ENCODE results near the gene C20orf141.

The C20orf141 gene

DNA sequence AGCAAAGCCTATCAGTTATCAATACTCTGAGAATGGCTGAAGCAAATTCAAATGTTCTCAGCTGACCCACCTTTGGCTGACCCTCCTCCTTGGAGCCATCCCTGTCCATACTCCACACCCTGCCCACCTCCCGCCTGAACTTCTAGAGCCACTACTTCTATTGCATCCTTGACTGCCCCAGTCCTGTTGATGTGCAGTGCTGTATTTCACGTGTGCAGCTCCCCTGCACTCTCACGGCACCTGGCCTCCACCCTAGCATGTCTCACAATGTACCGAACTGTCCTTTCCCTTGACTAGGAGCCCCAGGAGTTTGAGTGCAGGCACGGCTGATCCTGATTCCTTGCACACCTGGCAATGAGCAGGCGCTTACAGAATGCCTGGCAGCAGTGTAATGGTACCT is 21.3 kb upstream of the C20orf141 start:
- Histone ChIP-seq H3K36me3 (ENCODE audit: insufficient read depth, low read length) (no peaks in the 10 kb centered on the region), H4K20me1 (ENCODE audit: insufficient read depth, low read length) (no peaks in the 10 kb centered on the region), H3K4me2 (ENCODE audit: low read length) (no peak overlapping the region), H3K9ac (ENCODE audit: low read length) (no peak overlapping the region), H3K4me1 (ENCODE audit: insufficient read depth, low read length, severe bottlenecking) (no peaks in the 10 kb centered on the region), H3F3A (ENCODE audit: insufficient read depth, low read length) (no peaks in the 10 kb centered on the region), H2AFZ (ENCODE audit: low read length) (no peak overlapping the region), H3K4me3 (ENCODE audit: low read depth, low read length, poor library complexity, severe bottlenecking) (no peak overlapping the region), H3K9me3 (ENCODE audit: low read length) (no peaks in the 10 kb centered on the region), H3K9me2 (ENCODE audit: low read depth, low read length) (no peaks in the 10 kb centered on the region), H3K79me2 (ENCODE audit: insufficient read depth, low read length) (no peaks in the 10 kb centered on the region), H3K27ac (ENCODE audit: low read depth, low read length, poor library complexity, severe bottlenecking) (no peak overlapping the region), H3K27me3 (ENCODE audit: insufficient read depth, low read length) (peaks cover 9% of the 10 kb centered on the region; the same call in 1 of the 2 replicates)
- no peak for TF ChIP-seq EZH2 (IDR thresholded peaks at IDR 0.05; ENCODE audit: borderline replicate concordance, low read length)
- TF ChIP-seq, protein P1, sequence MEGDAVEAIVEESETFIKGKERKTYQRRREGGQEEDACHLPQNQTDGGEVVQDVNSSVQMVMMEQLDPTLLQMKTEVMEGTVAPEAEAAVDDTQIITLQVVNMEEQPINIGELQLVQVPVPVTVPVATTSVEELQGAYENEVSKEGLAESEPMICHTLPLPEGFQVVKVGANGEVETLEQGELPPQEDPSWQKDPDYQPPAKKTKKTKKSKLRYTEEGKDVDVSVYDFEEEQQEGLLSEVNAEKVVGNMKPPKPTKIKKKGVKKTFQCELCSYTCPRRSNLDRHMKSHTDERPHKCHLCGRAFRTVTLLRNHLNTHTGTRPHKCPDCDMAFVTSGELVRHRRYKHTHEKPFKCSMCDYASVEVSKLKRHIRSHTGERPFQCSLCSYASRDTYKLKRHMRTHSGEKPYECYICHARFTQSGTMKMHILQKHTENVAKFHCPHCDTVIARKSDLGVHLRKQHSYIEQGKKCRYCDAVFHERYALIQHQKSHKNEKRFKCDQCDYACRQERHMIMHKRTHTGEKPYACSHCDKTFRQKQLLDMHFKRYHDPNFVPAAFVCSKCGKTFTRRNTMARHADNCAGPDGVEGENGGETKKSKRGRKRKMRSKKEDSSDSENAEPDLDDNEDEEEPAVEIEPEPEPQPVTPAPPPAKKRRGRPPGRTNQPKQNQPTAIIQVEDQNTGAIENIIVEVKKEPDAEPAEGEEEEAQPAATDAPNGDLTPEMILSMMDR (IDR thresholded peaks at IDR 0.05; ENCODE audit: low read length) = no peak

DNA sequence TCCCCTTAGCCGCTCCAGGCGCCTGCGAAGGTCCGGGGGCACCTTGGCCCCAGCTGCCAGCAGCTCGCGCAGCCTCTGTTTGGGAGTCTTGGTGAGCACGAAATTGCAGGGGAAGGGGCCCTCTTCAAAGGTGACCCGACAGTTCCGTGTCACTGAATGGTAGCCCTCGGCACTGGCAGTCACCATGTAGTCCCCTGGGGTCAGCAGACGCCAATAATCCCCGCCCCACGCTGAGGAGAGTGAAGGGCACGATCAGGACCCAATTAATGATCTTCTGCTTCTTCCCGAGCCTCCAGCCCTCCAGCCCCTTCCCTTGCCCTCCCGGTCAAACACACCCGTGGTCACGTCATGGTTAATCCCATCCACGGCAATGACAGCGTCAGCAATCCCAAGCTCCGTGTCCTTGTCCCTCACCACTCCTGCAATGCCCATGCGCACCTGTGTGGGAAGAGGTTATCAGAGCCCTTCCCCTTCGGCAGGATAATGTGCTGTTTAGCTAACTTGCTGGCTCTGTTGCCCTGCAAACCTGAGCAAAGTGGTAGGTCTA is 20.5 kb upstream of the C20orf141 start:
- Histone ChIP-seq H3K4me2 (ENCODE audit: low read length) (no peak overlapping the region), H3K9me2 (ENCODE audit: low read depth, low read length) (no peaks in the 10 kb centered on the region), H3K9me3 (ENCODE audit: low read length) (no peaks in the 10 kb centered on the region), H3F3A (ENCODE audit: insufficient read depth, low read length) (no peaks in the 10 kb centered on the region), H3K79me2 (ENCODE audit: insufficient read depth, low read length) (no peaks in the 10 kb centered on the region), H3K27ac (ENCODE audit: low read depth, low read length, poor library complexity, severe bottlenecking) (no peak overlapping the region), H3K4me3 (ENCODE audit: low read depth, low read length, poor library complexity, severe bottlenecking) (no peak overlapping the region), H2AFZ (ENCODE audit: low read length) (no peak overlapping the region), H4K20me1 (ENCODE audit: insufficient read depth, low read length) (no peaks in the 10 kb centered on the region), H3K9ac (ENCODE audit: low read length) (no peak overlapping the region), H3K27me3 (ENCODE audit: insufficient read depth, low read length) (peaks cover 9% of the 10 kb centered on the region; the same call in 1 of the 2 replicates), H3K36me3 (ENCODE audit: insufficient read depth, low read length) (no peaks in the 10 kb centered on the region), H3K4me1 (ENCODE audit: insufficient read depth, low read length, severe bottlenecking) (no peaks in the 10 kb centered on the region)
- TF ChIP-seq, protein P1 (IDR thresholded peaks at IDR 0.05; ENCODE audit: low read length) = no peak
- TF ChIP-seq EZH2 (IDR thresholded peaks at IDR 0.05; ENCODE audit: borderline replicate concordance, low read length) = no peak

DNA sequence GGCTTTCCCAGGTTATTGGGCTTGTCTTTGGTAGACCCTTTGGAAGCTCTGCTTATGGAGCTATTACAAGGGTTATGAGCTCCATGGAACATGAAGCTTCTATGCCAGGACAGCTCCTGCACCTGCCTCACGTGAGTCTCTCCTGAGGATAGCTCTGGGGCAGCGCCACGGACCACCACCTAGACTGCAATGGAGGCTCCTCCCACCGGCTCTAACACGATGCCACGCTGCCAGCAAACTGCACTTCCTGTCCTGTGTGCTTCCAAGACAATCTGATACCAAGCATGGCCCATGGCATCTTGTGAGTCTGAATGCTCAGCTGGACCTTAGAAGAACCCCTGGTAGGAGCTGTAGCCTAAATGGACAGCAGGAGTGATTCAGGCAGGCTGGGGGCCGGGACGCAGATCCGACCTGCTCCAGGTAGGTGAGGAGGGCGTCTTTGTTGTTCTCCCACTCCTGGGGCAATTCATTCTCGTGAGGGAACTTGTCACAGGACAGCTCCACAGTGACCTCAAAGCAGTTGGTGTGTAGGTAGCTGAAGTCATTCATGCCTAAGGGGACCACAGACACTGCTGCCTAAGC is 19.8 kb upstream of the C20orf141 start:
- Histone ChIP-seq H3K27me3 (ENCODE audit: insufficient read depth, low read length) (peaks cover 9% of the 10 kb centered on the region; the same call in 1 of the 2 replicates), H3K4me1 (ENCODE audit: insufficient read depth, low read length, severe bottlenecking) (no peaks in the 10 kb centered on the region), H4K20me1 (ENCODE audit: insufficient read depth, low read length) (no peaks in the 10 kb centered on the region), H3K79me2 (ENCODE audit: insufficient read depth, low read length) (no peaks in the 10 kb centered on the region), H3K36me3 (ENCODE audit: insufficient read depth, low read length) (no peaks in the 10 kb centered on the region), H3K9me3 (ENCODE audit: low read length) (no peaks in the 10 kb centered on the region), H3K9ac (ENCODE audit: low read length) (no peak overlapping the region), H3K4me3 (ENCODE audit: low read depth, low read length, poor library complexity, severe bottlenecking) (no peak overlapping the region), H3K27ac (ENCODE audit: low read depth, low read length, poor library complexity, severe bottlenecking) (no peak overlapping the region), H3K4me2 (ENCODE audit: low read length) (no peak overlapping the region), H3K9me2 (ENCODE audit: low read depth, low read length) (no peaks in the 10 kb centered on the region), H3F3A (ENCODE audit: insufficient read depth, low read length) (no peaks in the 10 kb centered on the region), H2AFZ (ENCODE audit: low read length) (no peak overlapping the region)
- no peak for TF ChIP-seq EZH2 (IDR thresholded peaks at IDR 0.05; ENCODE audit: borderline replicate concordance, low read length)
- TF ChIP-seq, protein P1 (IDR thresholded peaks at IDR 0.05; ENCODE audit: low read length) = no peak
